MM.1S (cell line): ENCODE data around the gene S100A13.
"Not testable (repeated sequence)": the region's sequence is repeated elsewhere in the genome, so short reads cannot be mapped to it uniquely, and the experiment has no call there.

Experiments
- DNase-seq: peaks from one replicate; pipeline ENCODE4 v3.0.0-alpha.2; 2015
- H2AFZ ChIP-seq: fragments of 300-600 bp; sonication (generic); 2 replicates; pipeline ENCODE4 v1.6.0; 2016; ENCODE audit warnings: antibody characterized with exemption, low read length
- H3F3A ChIP-seq: fragments of 300-600 bp; sonication (generic); 2 replicates; pipeline ENCODE4 v1.6.1; 2016; ENCODE audit warnings: mild to moderate bottlenecking, antibody characterized with exemption, low read length, moderate library complexity, mixed read lengths; ENCODE audit not compliant: insufficient read depth
- H3K27ac ChIP-seq: fragments of 300-600 bp; sonication (generic); 2 replicates; pipeline ENCODE4 v1.5.1; 2016; ENCODE audit warnings: mild to moderate bottlenecking, low read length
- H3K27me3 ChIP-seq: fragments of 300-600 bp; sonication (generic); replicated peaks from 2 replicates; pipeline ENCODE4 v1.6.0; 2016; ENCODE audit warnings: low read length; ENCODE audit not compliant: insufficient read depth
- H3K36me3 ChIP-seq: fragments of 300-600 bp; sonication (generic); replicated peaks from 2 replicates; pipeline ENCODE4 v1.6.1; 2016; ENCODE audit warnings: mild to moderate bottlenecking, low read length, mixed read lengths; ENCODE audit not compliant: insufficient read depth
- H3K4me1 ChIP-seq: fragments of 300-600 bp; sonication (generic); 2 replicates; pipeline ENCODE4 v1.6.1; 2016; ENCODE audit warnings: low read length, mixed read lengths
- H3K4me2 ChIP-seq: fragments of 300-600 bp; sonication (generic); 2 replicates; pipeline ENCODE4 v1.6.0; 2016; ENCODE audit warnings: low read depth, low read length
- H3K4me3 ChIP-seq: fragments of 300-600 bp; sonication (generic); 2 replicates; pipeline ENCODE4 v1.5.1; 2016; ENCODE audit warnings: low read length, mixed read lengths
- H3K79me2 ChIP-seq: fragments of 300-600 bp; sonication (generic); 2 replicates; pipeline ENCODE4 v1.6.1; 2016; ENCODE audit warnings: mixed run types, low read length, mixed read lengths
- H3K9ac ChIP-seq: fragments of 300-600 bp; sonication (generic); 2 replicates; pipeline ENCODE4 v1.6.1; 2016; ENCODE audit warnings: low read length, mixed read lengths
- H3K9me2 ChIP-seq: fragments of 300-600 bp; sonication (generic); replicated peaks from 2 replicates; pipeline ENCODE4 v1.6.1; 2016; ENCODE audit warnings: mild to moderate bottlenecking, low read length, mixed read lengths; ENCODE audit not compliant: insufficient read depth
- H3K9me3 ChIP-seq: fragments of 300-600 bp; sonication (generic); replicated peaks from 2 replicates; pipeline ENCODE4 v1.6.1; 2016; ENCODE audit warnings: mild to moderate bottlenecking, low read length, mixed read lengths; ENCODE audit not compliant: insufficient read depth
- H4K20me1 ChIP-seq: fragments of 300-600 bp; sonication (generic); 2 replicates; pipeline ENCODE4 v1.6.1; 2016; ENCODE audit warnings: mild to moderate bottlenecking, low read length, moderate library complexity, mixed read lengths; ENCODE audit not compliant: insufficient read depth
- CTCF ChIP-seq: fragments of 300-600 bp; sonication (generic); IDR thresholded peaks from 2 replicates; pipeline ENCODE4 v1.5.1; 2016; ENCODE audit warnings: antibody characterized with exemption, low read length, mixed read lengths
- EZH2 ChIP-seq: fragments of 300-600 bp; sonication (generic); optimal IDR thresholded peaks from 2 replicates; pipeline ENCODE3; 2017; ENCODE audit warnings: low read depth, mild to moderate bottlenecking, antibody characterized with exemption, low read length, mixed read lengths
- EZH2phosphoT487 ChIP-seq: fragments of 300-600 bp; sonication (generic); IDR thresholded peaks from 2 replicates; pipeline ENCODE4 v1.6.1; 2018; ENCODE audit warnings: antibody characterized with exemption, low read length

The S100A13 gene

GRCh38 chr1:153643816-153644215 is 16.5 kb upstream of the S100A13 start:
- Histone ChIP-seq H3K27ac (no peak overlapping the region), H3F3A (no peaks in the 10 kb centered on the region), H3K36me3 (peaks cover 43% of the 10 kb centered on the region), H2AFZ (no peak overlapping the region), H3K4me1 (no peaks in the 10 kb centered on the region), H3K79me2 (peaks cover 64% of the 10 kb centered on the region), H3K9me3 (no peaks in the 10 kb centered on the region), H3K9me2 (no peaks in the 10 kb centered on the region), H4K20me1 (no peaks in the 10 kb centered on the region), H3K4me2 (no peak overlapping the region), H3K4me3 (no peak overlapping the region), H3K27me3 (no peaks in the 10 kb centered on the region), H3K9ac (no peak overlapping the region)
- TF ChIP-seq CTCF (no peak), EZH2 (no peak), EZH2phosphoT487 (no peak)
- DNase-seq: no peak

- Histone ChIP-seq H3K4me3 (no peak overlapping the region), H3K4me1 (no peaks in the 10 kb centered on the region), H3K9me3 (no peaks in the 10 kb centered on the region), H3K27me3 (no peaks in the 10 kb centered on the region), H4K20me1 (no peaks in the 10 kb centered on the region), H3K9ac (no peak overlapping the region), H3K27ac (no peak overlapping the region), H3F3A (no peaks in the 10 kb centered on the region), H3K36me3 (peaks cover 48% of the 10 kb centered on the region), H3K9me2 (no peaks in the 10 kb centered on the region), H3K4me2 (no peak overlapping the region), H3K79me2 (peaks cover 71% of the 10 kb centered on the region), H2AFZ (no peak overlapping the region)
- no peak for TF ChIP-seq EZH2phosphoT487
- no peak for DNase-seq
Measured at GRCh38 chr1:153643100-153643499, 15.8 kb upstream of the S100A13 start.

- H2AFZ ChIP-seq: no peak overlapping the region
- H4K20me1 ChIP-seq: no peaks in the 10 kb centered on the region
- no peak overlapping the region for H3K9ac ChIP-seq
- no peak overlapping the region for H3K27ac ChIP-seq
- H3K4me3 ChIP-seq: no peak overlapping the region
- no peaks in the 10 kb centered on the region for H3K4me1 ChIP-seq
- no peaks in the 10 kb centered on the region for H3F3A ChIP-seq
- peaks cover 54% of the 10 kb centered on the region for H3K36me3 ChIP-seq
- no peaks in the 10 kb centered on the region for H3K9me3 ChIP-seq
- DNase-seq: no peak
- peaks cover 80% of the 10 kb centered on the region for H3K79me2 ChIP-seq
- no peaks in the 10 kb centered on the region for H3K27me3 ChIP-seq
- no peak for TF ChIP-seq EZH2phosphoT487
- no peak for TF ChIP-seq EZH2
- TF ChIP-seq CTCF: no peak
- no peaks in the 10 kb centered on the region for H3K9me2 ChIP-seq
- no peak overlapping the region for H3K4me2 ChIP-seq
Measured at GRCh38 chr1:153642161-153642560, 14.9 kb upstream of the S100A13 start.

- Histone ChIP-seq H3K9ac (no peak overlapping the region), H3F3A (no peaks in the 10 kb centered on the region), H3K79me2 (peaks cover 94% of the 10 kb centered on the region), H2AFZ (no peak overlapping the region), H3K9me2 (no peaks in the 10 kb centered on the region), H4K20me1 (no peaks in the 10 kb centered on the region), H3K27me3 (no peaks in the 10 kb centered on the region), H3K27ac (no peak overlapping the region), H3K4me2 (no peak overlapping the region), H3K36me3 (peaks cover 64% of the 10 kb centered on the region), H3K9me3 (no peaks in the 10 kb centered on the region), H3K4me3 (no peak overlapping the region), H3K4me1 (no peaks in the 10 kb centered on the region)
- TF ChIP-seq CTCF (no peak), EZH2 (no peak), EZH2phosphoT487 (no peak)
- no peak for DNase-seq
Measured at GRCh38 chr1:153640861-153641260, 13.6 kb upstream of the S100A13 start.

- H3F3A ChIP-seq, H3K27ac ChIP-seq, H3K27me3 ChIP-seq, H3K4me2 ChIP-seq, DNase-seq, H2AFZ ChIP-seq, H4K20me1 ChIP-seq, H3K9me3 ChIP-seq, H3K9me2 ChIP-seq, H3K9ac ChIP-seq, H3K4me3 ChIP-seq, H3K4me1 ChIP-seq: not testable (repeated sequence)
- Histone ChIP-seq H3K79me2 (peaks cover 99% of the 10 kb centered on the region), H3K36me3 (peaks cover 63% of the 10 kb centered on the region)
Measured at GRCh38 chr1:153640213-153640612, 12.9 kb upstream of the S100A13 start.
